HG03097 (cell line): ENCODE data around the gene GPR87.

ENCODE experiments used
- ATAC-seq: cut with Tn5 transposase; IDR thresholded peaks from one replicate; pipeline ENCODE4 v1.9.1; 2021; ENCODE audit not compliant: unreplicated experiment, low FRiP score

The GPR87 gene

GRCh38 chr3:151285940-151286339, 30.7 kb downstream of the GPR87 start:
- no peak for ATAC-seq

- ATAC-seq: no peak
Measured at GRCh38 chr3:151283907-151284461, 32.6 kb downstream of the GPR87 start.

GRCh38 chr3:151283387-151283786, 33.2 kb downstream of the GPR87 start:
- no peak for ATAC-seq

GRCh38 chr3:151282921-151283320, 33.7 kb downstream of the GPR87 start:
- ATAC-seq: no peak

GRCh38 chr3:151281671-151282324, 34.8 kb downstream of the GPR87 start:
- ATAC-seq: no peak

GRCh38 chr3:151278230-151278629, 38.4 kb downstream of the GPR87 start, which contains the start of gene P2RY14:
TSS of gene P2RY14 (minus strand) at chr3:151278542. CDS start at chr3:151214316, 64,226 bp downstream.
- no peak for ATAC-seq

GRCh38 chr3:151276687-151277042, 40.0 kb downstream of the GPR87 start:
- ATAC-seq: peak; percentile 64

GRCh38 chr3:151276038-151276686, 40.5 kb downstream of the GPR87 start:
- ATAC-seq: no peak

- ATAC-seq: no peak
Measured at GRCh38 chr3:151275091-151275490, 41.5 kb downstream of the GPR87 start.

GRCh38 chr3:151269631-151270030, 47.0 kb downstream of the GPR87 start:
- no peak for ATAC-seq

- peak; percentile 61 for ATAC-seq
Measured at GRCh38 chr3:151268267-151269235, 48.1 kb downstream of the GPR87 start.

GRCh38 chr3:151267066-151267465, 49.6 kb downstream of the GPR87 start:
- ATAC-seq: no peak

- peak; percentile 85 for ATAC-seq
Measured at GRCh38 chr3:151265866-151266265, 50.8 kb downstream of the GPR87 start.

GRCh38 chr3:151265166-151265565, 51.5 kb downstream of the GPR87 start:
- ATAC-seq: no peak

- ATAC-seq: no peak
Measured at GRCh38 chr3:151264605-151265004, 52.0 kb downstream of the GPR87 start.

GRCh38 chr3:151262871-151263525, 53.6 kb downstream of the GPR87 start:
- no peak for ATAC-seq

- no peak for ATAC-seq
Measured at GRCh38 chr3:151259664-151260063, 57.0 kb downstream of the GPR87 start.

- no peak for ATAC-seq
Measured at GRCh38 chr3:151256749-151257148, 59.9 kb downstream of the GPR87 start.

- ATAC-seq: no peak
Measured at GRCh38 chr3:151248772-151249337, 67.8 kb downstream of the GPR87 start.
